ENCODE data around the gene CLDN6.

The CLDN6 gene

GRCh38 chr16:3000540-3000939, 17.4 kb downstream of the CLDN6 start:
- no peak for TF ChIP-seq JUND (IDR thresholded peaks at IDR 0.05; ENCODE audit: low read depth)
- DNase-seq (ENCODE audit: low read depth in 1 of 2, low spot score in 1 of 2) = no peak
- in situ Hi-C loops (cut with HindIII; ENCODE audit: low pct_unique_long_range_greater_than_20kb, low sequenced_read_pairs) = no loop called here

- no peak for DNase-seq (ENCODE audit: low read depth in 1 of 2, low spot score in 1 of 2)
- TF ChIP-seq JUND (IDR thresholded peaks at IDR 0.05; ENCODE audit: low read depth) = no peak
- in situ Hi-C loops (cut with HindIII; ENCODE audit: low pct_unique_long_range_greater_than_20kb, low sequenced_read_pairs) = no loop called here
Observed at GRCh38 chr16:2999929-3000328, 18.1 kb downstream of the CLDN6 start.

GRCh38 chr16:2996298-2996697, 21.7 kb downstream of the CLDN6 start:
- in situ Hi-C loops (cut with HindIII; ENCODE audit: low pct_unique_long_range_greater_than_20kb, low sequenced_read_pairs) = no loop called here
- no peak for TF ChIP-seq JUND (IDR thresholded peaks at IDR 0.05; ENCODE audit: low read depth)
- no peak for DNase-seq (ENCODE audit: low read depth in 1 of 2, low spot score in 1 of 2)

- no peak for TF ChIP-seq JUND (IDR thresholded peaks at IDR 0.05; ENCODE audit: low read depth)
- DNase-seq (ENCODE audit: low read depth in 1 of 2, low spot score in 1 of 2) = no peak
- in situ Hi-C loops (cut with HindIII; ENCODE audit: low pct_unique_long_range_greater_than_20kb, low sequenced_read_pairs) = no loop called here
Observed at GRCh38 chr16:2992383-2993081, 25.5 kb downstream of the CLDN6 start.

- no peak for TF ChIP-seq JUND (IDR thresholded peaks at IDR 0.05; ENCODE audit: low read depth)
- DNase-seq (ENCODE audit: low read depth in 1 of 2, low spot score in 1 of 2) = no peak
- in situ Hi-C loops (cut with HindIII; ENCODE audit: low pct_unique_long_range_greater_than_20kb, low sequenced_read_pairs) = no loop called here
Observed at GRCh38 chr16:2991566-2992261, 26.3 kb downstream of the CLDN6 start.

GRCh38 chr16:2990891-2991290, 27.1 kb downstream of the CLDN6 start:
- no peak for TF ChIP-seq JUND (IDR thresholded peaks at IDR 0.05; ENCODE audit: low read depth)
- DNase-seq (ENCODE audit: low read depth in 1 of 2, low spot score in 1 of 2) = peak in 1 of 2 experiments; percentile 67
- in situ Hi-C loops (cut with HindIII; ENCODE audit: low pct_unique_long_range_greater_than_20kb, low sequenced_read_pairs) = no loop called here

GRCh38 chr16:2988590-2989099, 29.3 kb downstream of the CLDN6 start:
- no peak for DNase-seq (ENCODE audit: low read depth in 1 of 2, low spot score in 1 of 2)
- TF ChIP-seq JUND (IDR thresholded peaks at IDR 0.05; ENCODE audit: low read depth) = no peak
- in situ Hi-C loops (cut with HindIII; ENCODE audit: low pct_unique_long_range_greater_than_20kb, low sequenced_read_pairs) = no loop called here

- in situ Hi-C loops (cut with HindIII; ENCODE audit: low pct_unique_long_range_greater_than_20kb, low sequenced_read_pairs) = no loop called here
- DNase-seq (ENCODE audit: low read depth in 1 of 2, low spot score in 1 of 2) = no peak
Observed at GRCh38 chr16:2987833-2988232, 30.1 kb downstream of the CLDN6 start.

GRCh38 chr16:2987286-2987685, 30.7 kb downstream of the CLDN6 start:
- in situ Hi-C loops (cut with HindIII; ENCODE audit: low pct_unique_long_range_greater_than_20kb, low sequenced_read_pairs) = no loop called here
- no peak for DNase-seq (ENCODE audit: low read depth in 1 of 2, low spot score in 1 of 2)
- no peak for TF ChIP-seq JUND (IDR thresholded peaks at IDR 0.05; ENCODE audit: low read depth)

More at GRCh38 chr16:2987833-2988232, 30.1 kb downstream of the CLDN6 start:
- TF ChIP-seq JUND (IDR thresholded peaks at IDR 0.05; ENCODE audit: low read depth) = no peak

- in situ Hi-C loops (cut with HindIII; ENCODE audit: low pct_unique_long_range_greater_than_20kb, low sequenced_read_pairs) = no loop called here
- no peak for DNase-seq (ENCODE audit: low read depth in 1 of 2, low spot score in 1 of 2)
- no peak for TF ChIP-seq JUND (IDR thresholded peaks at IDR 0.05; ENCODE audit: low read depth)
Observed at GRCh38 chr16:2986623-2987188, 31.3 kb downstream of the CLDN6 start.

GRCh38 chr16:2985893-2986355, 32.1 kb downstream of the CLDN6 start:
- DNase-seq (ENCODE audit: low read depth in 1 of 2, low spot score in 1 of 2) = no peak
- no peak for TF ChIP-seq JUND (IDR thresholded peaks at IDR 0.05; ENCODE audit: low read depth)
- in situ Hi-C loops (cut with HindIII; ENCODE audit: low pct_unique_long_range_greater_than_20kb, low sequenced_read_pairs) = no loop called here

GRCh38 chr16:2985462-2985861, 32.5 kb downstream of the CLDN6 start:
- TF ChIP-seq JUND (IDR thresholded peaks at IDR 0.05; ENCODE audit: low read depth) = no peak
- in situ Hi-C loops (cut with HindIII; ENCODE audit: low pct_unique_long_range_greater_than_20kb, low sequenced_read_pairs) = no loop called here

GRCh38 chr16:2983706-2984136, 34.3 kb downstream of the CLDN6 start:
- DNase-seq (ENCODE audit: low read depth in 1 of 2, low spot score in 1 of 2) = peak; percentile 89 to 93
- TF ChIP-seq JUND (IDR thresholded peaks at IDR 0.05; ENCODE audit: low read depth) = no peak
- in situ Hi-C loops (cut with HindIII; ENCODE audit: low pct_unique_long_range_greater_than_20kb, low sequenced_read_pairs) = no loop called here

More at GRCh38 chr16:2985462-2985861, 32.5 kb downstream of the CLDN6 start:
- DNase-seq (ENCODE audit: low read depth in 1 of 2, low spot score in 1 of 2) = no peak

All from T47D (cell line).